Activated CD4-positive, alpha-beta T cell treated with anti-CD3 and anti-CD28 coated beads, Interleukin-2, amount 50 U/mL, for 1 hour (primary cell): ENCODE results near the gene BACE2.
"Not testable (repeated sequence)": the region's sequence is repeated elsewhere in the genome, so short reads cannot be mapped to it uniquely, and the experiment has no call there.

Experiments
- DNase-seq: peaks from one replicate; pipeline ENCODE4 v3.0.0-alpha.2; 2020

Gene BACE2

DNA sequence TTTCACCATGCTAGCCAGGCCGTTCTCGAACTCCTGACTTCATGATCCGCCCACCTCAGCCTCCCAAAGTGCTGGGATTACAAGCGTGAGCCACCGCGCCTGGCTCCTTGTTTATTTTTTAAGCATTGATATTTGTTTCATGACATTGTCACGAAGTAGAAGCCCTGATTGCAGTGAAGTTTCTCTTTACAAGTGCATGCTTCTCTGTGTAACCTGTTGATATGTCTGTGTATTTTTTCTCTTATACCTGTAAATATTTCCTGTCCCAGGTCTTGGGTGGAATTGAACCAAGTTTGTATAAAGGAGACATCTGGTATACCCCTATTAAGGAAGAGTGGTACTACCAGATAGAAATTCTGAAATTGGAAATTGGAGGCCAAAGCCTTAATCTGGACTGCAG is 75.1 kb downstream of the BACE2 start:
- no peak for DNase-seq

GRCh38 chr21:41244266-41244880 is 76.4 kb downstream of the BACE2 start:
- not testable (repeated sequence) for DNase-seq

GRCh38 chr21:41245509-41246135 is 77.7 kb downstream of the BACE2 start:
- DNase-seq, result no peak

DNA sequence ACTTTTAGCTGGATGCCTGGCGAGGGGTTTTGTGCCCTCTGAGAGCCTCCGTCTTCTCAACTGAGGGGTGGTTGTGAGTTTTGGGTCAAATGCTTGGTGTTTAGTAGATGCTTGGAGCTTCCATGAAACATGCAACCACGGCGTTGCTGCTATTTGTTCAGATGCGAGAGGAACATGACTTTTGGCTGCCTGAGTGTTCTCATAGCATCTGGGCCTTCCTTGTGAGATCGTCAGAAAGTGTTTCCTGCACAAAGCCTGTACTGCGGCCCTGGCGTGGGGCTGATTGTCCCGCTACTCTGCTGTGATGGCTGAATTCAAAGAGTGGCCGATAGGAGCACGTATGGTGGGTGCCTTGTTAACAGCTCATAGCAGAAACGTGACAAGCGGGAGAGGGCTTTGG is 78.8 kb downstream of the BACE2 start:
- DNase-seq, result no peak

DNA sequence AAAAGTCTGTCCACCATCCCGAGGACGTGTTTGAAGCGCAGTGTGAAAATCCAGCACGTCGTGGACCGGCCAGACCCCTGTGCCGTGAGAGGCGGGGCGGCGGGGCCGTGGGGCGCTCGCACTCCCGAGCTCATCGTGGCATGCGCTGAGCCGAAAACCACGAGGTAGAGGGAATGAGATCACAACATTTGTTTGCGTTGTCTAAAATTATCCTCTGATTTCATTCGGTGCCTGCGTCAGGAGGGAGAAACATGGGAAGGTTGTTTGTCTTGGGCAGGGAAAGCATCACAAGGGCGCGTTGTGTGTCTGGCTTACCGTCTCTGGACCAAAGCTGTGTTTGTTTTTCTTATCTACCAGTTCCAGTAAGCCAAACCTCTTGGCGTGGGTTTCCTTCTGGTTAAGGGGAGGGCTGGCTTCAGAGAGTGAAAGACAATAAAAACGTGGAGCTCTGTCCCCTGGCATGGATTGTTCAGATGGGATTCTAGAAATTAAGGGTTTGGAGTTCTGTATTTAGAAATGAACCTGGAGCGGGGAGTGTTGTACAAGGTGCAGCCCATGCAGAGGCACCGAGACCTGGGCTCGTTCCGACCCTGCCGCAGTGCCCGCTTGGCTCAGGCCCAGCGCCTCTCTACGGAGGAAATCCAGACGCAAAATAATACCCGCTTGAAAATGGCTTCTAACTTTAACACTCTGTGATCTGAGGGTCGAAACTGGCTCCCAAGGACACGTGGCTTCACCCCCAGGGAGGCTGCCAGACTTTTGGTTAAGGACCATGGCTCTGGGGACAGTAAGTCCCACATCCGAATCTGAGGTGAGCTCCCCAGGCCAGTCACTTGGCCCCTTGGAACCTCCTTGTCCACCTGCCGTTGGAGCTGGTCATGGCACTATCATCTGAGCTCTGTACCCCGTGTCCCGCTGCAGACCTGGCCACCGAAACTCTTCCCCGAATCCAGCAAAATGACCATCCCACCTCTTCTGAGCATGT is 79.9 kb downstream of the BACE2 start:
- DNase-seq, result no peak

DNA sequence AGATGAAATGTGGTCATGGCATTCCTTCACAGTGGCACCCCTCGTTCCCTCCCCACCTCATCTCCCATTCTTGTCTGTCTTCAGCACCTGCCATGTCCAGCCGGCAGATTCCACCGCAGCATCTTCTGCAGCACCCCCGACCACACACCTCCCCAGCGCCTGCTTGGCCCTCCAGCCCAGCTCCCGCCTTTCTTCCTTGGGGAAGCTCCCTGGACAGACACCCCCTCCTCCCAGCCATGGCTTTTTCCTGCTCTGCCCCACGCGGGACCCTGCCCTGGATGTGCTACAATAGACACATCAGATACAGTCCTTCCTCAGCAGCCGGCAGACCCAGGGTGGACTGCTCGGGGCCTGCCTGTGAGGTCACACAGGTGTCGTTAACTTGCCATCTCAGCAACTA is 81.5 kb downstream of the BACE2 start:
- DNase-seq, result no peak

- DNase-seq, result no peak
Observed at GRCh38 chr21:41250519-41250918, 82.6 kb downstream of the BACE2 start.

GRCh38 chr21:41251961-41252642 is 84.1 kb downstream of the BACE2 start:
- DNase-seq, result no peak

DNA sequence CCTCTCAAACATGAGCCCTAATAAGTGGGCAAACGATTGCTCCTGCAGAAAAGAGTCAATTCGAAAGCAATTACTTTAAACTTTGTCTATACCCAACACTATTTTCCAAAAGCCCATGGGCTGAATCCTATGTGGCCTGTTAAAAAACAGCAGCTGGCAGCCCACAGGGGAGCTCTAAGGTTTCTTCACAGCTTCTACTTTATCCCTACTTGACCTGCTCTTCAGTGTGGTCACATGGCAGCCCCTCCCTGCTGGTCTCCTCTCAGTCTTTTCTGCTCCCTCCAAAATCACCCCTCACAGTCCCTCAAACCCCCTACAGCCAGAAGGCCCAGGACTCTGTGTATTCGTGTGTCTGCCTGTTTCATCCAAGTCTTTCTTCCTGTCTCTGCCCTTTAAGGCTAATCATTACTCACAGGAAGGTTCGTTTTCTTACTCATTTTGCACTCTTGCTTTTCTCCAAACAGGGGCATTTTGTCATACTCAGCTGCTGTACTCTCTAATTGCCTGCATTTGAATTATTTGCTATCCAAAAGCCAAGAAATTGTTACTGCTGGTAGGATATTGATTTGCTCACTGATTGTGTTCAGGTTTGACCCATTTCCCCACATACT is 86.2 kb downstream of the BACE2 start:
- no peak for DNase-seq

- no peak for DNase-seq
Observed at GRCh38 chr21:41255190-41255589, 87.2 kb downstream of the BACE2 start.

- DNase-seq, result not testable (repeated sequence)
Observed at GRCh38 chr21:41256231-41256630, 88.3 kb downstream of the BACE2 start.

DNA sequence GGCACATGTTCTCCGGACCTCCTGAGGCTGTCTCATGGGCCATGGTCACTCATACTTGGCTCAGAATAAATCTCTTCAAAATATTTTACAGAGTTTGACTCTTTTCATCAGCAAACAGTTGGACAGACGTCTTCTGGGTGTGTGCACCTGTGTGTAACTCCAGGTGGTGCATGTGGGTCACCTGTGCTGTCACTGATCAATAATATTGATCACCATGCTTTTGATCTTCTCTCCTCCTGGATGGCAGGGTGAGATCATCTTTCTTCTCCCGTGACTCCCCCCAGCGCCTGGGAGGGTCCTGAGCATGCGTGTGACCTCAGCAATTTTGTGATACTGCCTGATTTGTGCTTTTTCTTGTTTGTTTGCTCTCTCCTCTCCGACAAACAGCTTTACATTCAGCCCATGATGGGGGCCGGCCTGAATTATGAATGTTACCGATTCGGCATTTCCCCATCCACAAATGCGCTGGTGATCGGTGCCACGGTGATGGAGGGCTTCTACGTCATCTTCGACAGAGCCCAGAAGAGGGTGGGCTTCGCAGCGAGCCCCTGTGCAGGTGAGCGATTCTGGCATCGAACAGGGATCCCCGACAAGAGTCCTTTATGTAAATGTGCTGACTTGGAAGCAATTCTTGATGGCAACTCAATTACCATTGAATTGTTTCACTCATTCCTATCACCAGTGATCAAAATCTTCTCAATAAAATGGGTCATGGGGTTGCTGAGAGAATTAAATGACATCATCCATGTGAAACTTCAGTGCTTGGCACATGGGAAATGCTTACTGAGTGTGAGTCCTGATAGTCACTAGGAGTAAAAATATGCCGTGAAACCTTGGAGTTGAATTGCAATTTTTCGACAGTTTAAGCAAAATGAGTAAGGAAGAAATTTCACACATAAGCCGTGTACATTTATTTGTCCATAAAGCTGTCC is 89.1 kb downstream of the BACE2 start:
- no peak for DNase-seq

GRCh38 chr21:41258617-41259016 is 90.7 kb downstream of the BACE2 start:
- DNase-seq, result no peak

DNA sequence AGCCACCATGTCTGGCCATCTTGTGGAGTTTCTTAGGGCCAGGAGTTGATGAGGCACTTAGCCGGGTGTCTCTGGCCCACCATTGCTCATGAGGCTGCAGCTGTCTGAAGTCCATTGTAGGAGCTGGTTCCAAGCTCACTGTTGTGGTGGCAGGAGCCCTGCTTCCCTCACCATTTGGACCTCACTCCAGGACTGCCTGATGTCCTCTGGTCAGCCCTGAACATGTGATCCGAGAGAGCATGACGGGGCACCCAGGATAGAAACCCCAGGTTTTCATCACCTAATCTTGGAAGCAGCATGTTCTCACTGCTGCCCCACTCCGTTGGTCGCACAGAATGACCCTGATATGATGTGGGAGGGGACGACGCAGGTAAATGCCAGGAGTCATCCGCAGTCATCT is 92.5 kb downstream of the BACE2 start:
- DNase-seq, result no peak

GRCh38 chr21:41267346-41267745 is 99.4 kb downstream of the BACE2 start:
- no peak for DNase-seq

GRCh38 chr21:41269535-41269934 is 101.6 kb downstream of the BACE2 start:
- DNase-seq, result no peak

GRCh38 chr21:41277196-41277595 is 109.2 kb downstream of the BACE2 start:
- DNase-seq, result no peak

GRCh38 chr21:41277846-41278245 is 109.9 kb downstream of the BACE2 start:
- DNase-seq, result no peak

GRCh38 chr21:41280115-41280919 is 112.4 kb downstream of the BACE2 start:
- no peak for DNase-seq

GRCh38 chr21:41282412-41282811 is 114.5 kb downstream of the BACE2 start:
- DNase-seq, result no peak
